Measurements from ENCODE around the gene PSORS1C2.
A peak's percentile ranks its signal among the peaks of the same experiment; 100 is the strongest.

The PSORS1C2 gene

GRCh38 chr6:31121131-31121790 is 17.6 kb downstream of the PSORS1C2 start:
- WGBS, 2 experiments (ENCODE audit: insufficient coverage in 2 of 2), result 87 to 93% methylated on average over 6 to 8 of the region's 12 CpGs
- H3K36me3 ChIP-seq (ENCODE audit: control insufficient read depth, insufficient read depth, low read length), result no peaks in the 10 kb centered on the region
- H3K4me3 ChIP-seq (ENCODE audit: extremely low read depth, insufficient read depth, low read length, poor library complexity, severe bottlenecking), result no peak overlapping the region
- H3K9me3 ChIP-seq (ENCODE audit: control insufficient read depth, low read length), result no peaks in the 10 kb centered on the region
- no peak overlapping the region for H3K27ac ChIP-seq (ENCODE audit: low read depth, low read length, severe bottlenecking)
- H3K4me1 ChIP-seq (ENCODE audit: control insufficient read depth, insufficient read depth, low read length, poor library complexity, severe bottlenecking), result no peaks in the 10 kb centered on the region

DNA sequence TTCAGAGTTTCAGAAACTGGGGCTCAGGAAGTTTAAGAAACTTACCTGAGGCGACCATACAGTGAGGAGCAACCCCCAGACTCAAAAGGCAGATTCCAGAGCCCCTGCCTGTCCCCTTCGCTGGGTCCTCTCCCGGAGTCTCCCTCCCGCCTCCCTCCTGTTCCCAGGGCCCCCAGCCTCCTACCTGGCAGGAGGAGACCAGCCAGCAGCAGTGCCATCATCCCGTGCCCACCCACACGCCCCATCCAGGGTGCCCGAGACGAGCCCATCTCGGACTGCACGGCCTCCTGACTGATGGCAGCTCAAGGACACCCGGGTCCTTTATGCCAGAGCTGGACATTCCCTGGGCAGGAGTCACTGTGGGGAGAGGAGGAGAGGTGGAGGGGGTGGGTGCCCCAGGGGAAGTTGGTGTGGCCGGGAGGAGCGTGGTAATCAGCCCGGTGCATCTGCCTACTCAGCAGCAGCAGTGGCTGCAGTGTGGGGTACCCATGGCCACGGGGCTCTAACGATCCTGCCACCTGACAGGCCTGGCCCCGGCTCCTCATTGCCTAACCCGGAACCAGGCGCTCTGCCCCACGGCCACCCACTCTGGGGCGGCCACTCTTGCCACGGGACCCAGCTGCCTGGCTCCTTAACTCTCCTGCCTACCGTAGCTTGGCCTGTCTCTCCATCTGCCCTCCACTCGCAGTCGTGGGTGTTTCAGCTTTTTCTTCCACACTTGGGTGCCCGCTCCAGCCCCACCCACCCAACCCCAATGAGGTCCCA is 18.5 kb downstream of the PSORS1C2 start, which contains the start of gene CDSN:
Gene CDSN (minus strand): TSS at position 296 of the 765 bp plus-strand sequence. CDS start 27 bp downstream, at position 269.
- WGBS, 2 experiments (ENCODE audit: insufficient coverage in 2 of 2), result 91% methylated on average over 20 to 22 of the region's 26 CpGs
- Histone ChIP-seq H3K36me3 (ENCODE audit: control insufficient read depth, insufficient read depth, low read length) (no peaks in the 10 kb centered on the region), H3K27ac (ENCODE audit: low read depth, low read length, severe bottlenecking) (no peak within 1 kb of the TSS), H3K4me3 (ENCODE audit: extremely low read depth, insufficient read depth, low read length, poor library complexity, severe bottlenecking) (no peak within 1 kb of the TSS), H3K4me1 (ENCODE audit: control insufficient read depth, insufficient read depth, low read length, poor library complexity, severe bottlenecking) (peaks cover 4% of the 10 kb centered on the region), H3K9me3 (ENCODE audit: control insufficient read depth, low read length) (no peaks in the 10 kb centered on the region)

- H3K4me3 ChIP-seq (ENCODE audit: extremely low read depth, insufficient read depth, low read length, poor library complexity, severe bottlenecking), result no peak overlapping the region
- H3K4me1 ChIP-seq (ENCODE audit: control insufficient read depth, insufficient read depth, low read length, poor library complexity, severe bottlenecking), result peaks cover 24% of the 10 kb centered on the region
- no peaks in the 10 kb centered on the region for H3K9me3 ChIP-seq (ENCODE audit: control insufficient read depth, low read length)
- H3K36me3 ChIP-seq (ENCODE audit: control insufficient read depth, insufficient read depth, low read length), result no peaks in the 10 kb centered on the region
- WGBS, 2 experiments (ENCODE audit: insufficient coverage in 2 of 2), result 88 to 89% methylated on average over 6 to 7 of the region's 7 CpGs
- H3K27ac ChIP-seq (ENCODE audit: low read depth, low read length, severe bottlenecking), result no peak overlapping the region
Observed at GRCh38 chr6:31118178-31118577, 20.7 kb downstream of the PSORS1C2 start.

DNA sequence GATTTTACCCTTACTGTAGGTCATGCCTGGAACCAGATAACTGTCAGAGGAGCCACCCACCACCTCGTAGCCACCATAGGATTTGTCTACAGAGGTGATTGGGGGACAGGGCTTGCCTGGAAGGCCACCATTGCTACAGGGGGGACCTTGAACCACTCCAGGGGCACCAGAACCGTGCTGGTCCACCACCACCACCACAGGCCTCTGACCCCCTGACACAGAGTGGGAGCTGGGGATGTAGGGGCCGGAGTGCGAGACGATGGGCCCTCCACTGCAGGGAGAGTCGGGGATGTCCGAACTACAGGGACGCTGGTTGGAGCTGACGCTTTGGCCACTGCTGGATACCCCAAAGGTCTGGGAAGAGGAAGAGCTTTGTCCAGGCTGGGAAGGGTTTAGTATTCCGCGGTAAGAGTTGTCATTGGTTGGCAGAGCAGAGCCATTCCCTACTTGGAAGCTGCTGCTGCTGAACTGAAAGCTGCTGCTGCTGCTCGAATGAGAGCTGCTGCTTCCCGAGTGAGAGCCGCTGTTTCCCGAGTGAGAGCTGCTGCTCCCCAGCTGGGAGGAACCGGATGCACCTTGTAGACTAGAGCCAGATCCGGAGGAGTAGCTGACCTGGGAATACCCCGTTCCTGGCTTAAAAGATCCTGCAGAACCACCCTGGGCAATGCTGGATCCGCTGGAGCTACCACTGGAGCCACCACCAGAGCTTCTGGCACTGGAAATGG is 22.0 kb downstream of the PSORS1C2 start:
- H3K4me1 ChIP-seq (ENCODE audit: control insufficient read depth, insufficient read depth, low read length, poor library complexity, severe bottlenecking), result peaks cover 31% of the 10 kb centered on the region
- no peaks in the 10 kb centered on the region for H3K36me3 ChIP-seq (ENCODE audit: control insufficient read depth, insufficient read depth, low read length)
- no peak overlapping the region for H3K4me3 ChIP-seq (ENCODE audit: extremely low read depth, insufficient read depth, low read length, poor library complexity, severe bottlenecking)
- no peaks in the 10 kb centered on the region for H3K9me3 ChIP-seq (ENCODE audit: control insufficient read depth, low read length)
- WGBS, 2 experiments (ENCODE audit: insufficient coverage in 2 of 2), result 85 to 94% methylated on average over 14 to 17 of the region's 19 CpGs
- H3K27ac ChIP-seq (ENCODE audit: low read depth, low read length, severe bottlenecking), result no peak overlapping the region

- WGBS, 2 experiments (ENCODE audit: insufficient coverage in 2 of 2), result 94 to 97% methylated on average over 12 of the region's 12 CpGs
- H3K4me3 ChIP-seq (ENCODE audit: extremely low read depth, insufficient read depth, low read length, poor library complexity, severe bottlenecking), result no peak overlapping the region
- H3K4me1 ChIP-seq (ENCODE audit: control insufficient read depth, insufficient read depth, low read length, poor library complexity, severe bottlenecking), result peaks cover 31% of the 10 kb centered on the region
- no peaks in the 10 kb centered on the region for H3K36me3 ChIP-seq (ENCODE audit: control insufficient read depth, insufficient read depth, low read length)
- H3K9me3 ChIP-seq (ENCODE audit: control insufficient read depth, low read length), result no peaks in the 10 kb centered on the region
- no peak overlapping the region for H3K27ac ChIP-seq (ENCODE audit: low read depth, low read length, severe bottlenecking)
Observed at GRCh38 chr6:31115941-31116560, 22.8 kb downstream of the PSORS1C2 start.

- peaks cover 31% of the 10 kb centered on the region for H3K4me1 ChIP-seq (ENCODE audit: control insufficient read depth, insufficient read depth, low read length, poor library complexity, severe bottlenecking)
- H3K27ac ChIP-seq (ENCODE audit: low read depth, low read length, severe bottlenecking), result peak overlapping the region; percentile 71
- H3K36me3 ChIP-seq (ENCODE audit: control insufficient read depth, insufficient read depth, low read length), result no peaks in the 10 kb centered on the region
- 88 to 93% methylated on average over 6 to 7 of the region's 9 CpGs for WGBS, 2 experiments (ENCODE audit: insufficient coverage in 2 of 2)
- H3K4me3 ChIP-seq (ENCODE audit: extremely low read depth, insufficient read depth, low read length, poor library complexity, severe bottlenecking), result peak overlapping the region; percentile 12
- H3K9me3 ChIP-seq (ENCODE audit: control insufficient read depth, low read length), result no peaks in the 10 kb centered on the region
Observed at GRCh38 chr6:31114970-31115849, 23.7 kb downstream of the PSORS1C2 start.

DNA sequence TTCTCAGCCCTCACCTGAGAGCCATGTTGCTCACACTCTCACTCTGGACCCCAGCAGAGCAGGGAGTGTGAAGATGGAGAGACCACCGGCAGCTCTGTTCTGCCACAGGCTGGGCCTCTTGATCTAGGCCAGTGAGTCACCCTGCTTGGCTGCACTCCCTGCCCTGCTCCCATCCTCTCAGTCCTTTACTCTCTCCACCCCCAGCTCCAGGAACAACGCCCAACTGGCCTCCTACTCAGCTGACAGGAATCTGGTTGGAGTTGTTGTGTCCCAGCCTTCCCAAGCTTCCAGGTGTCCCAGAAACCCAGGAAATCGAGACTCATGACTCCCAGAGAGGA is 24.4 kb downstream of the PSORS1C2 start, which contains the start of gene PSORS1C1:
Gene PSORS1C1 (plus strand): TSS at position 260 of the 338 bp plus-strand sequence. CDS start 14,833 bp downstream, outside the sequence.
- peaks cover 31% of the 10 kb centered on the region for H3K4me1 ChIP-seq (ENCODE audit: control insufficient read depth, insufficient read depth, low read length, poor library complexity, severe bottlenecking)
- no peaks in the 10 kb centered on the region for H3K36me3 ChIP-seq (ENCODE audit: control insufficient read depth, insufficient read depth, low read length)
- H3K4me3 ChIP-seq (ENCODE audit: extremely low read depth, insufficient read depth, low read length, poor library complexity, severe bottlenecking), result peak within 1 kb of the TSS; percentile 12
- H3K27ac ChIP-seq (ENCODE audit: low read depth, low read length, severe bottlenecking), result peak within 1 kb of the TSS; percentile 71
- WGBS, 2 experiments (ENCODE audit: insufficient coverage in 2 of 2), result 6 to 33% methylated on average over 2 of the region's 3 CpGs
- no peaks in the 10 kb centered on the region for H3K9me3 ChIP-seq (ENCODE audit: control insufficient read depth, low read length)

GRCh38 chr6:31113861-31114540 is 24.9 kb downstream of the PSORS1C2 start:
- Histone ChIP-seq H3K9me3 (ENCODE audit: control insufficient read depth, low read length) (no peaks in the 10 kb centered on the region), H3K4me3 (ENCODE audit: extremely low read depth, insufficient read depth, low read length, poor library complexity, severe bottlenecking) (no peak overlapping the region), H3K4me1 (ENCODE audit: control insufficient read depth, insufficient read depth, low read length, poor library complexity, severe bottlenecking) (peaks cover 31% of the 10 kb centered on the region), H3K36me3 (ENCODE audit: control insufficient read depth, insufficient read depth, low read length) (no peaks in the 10 kb centered on the region), H3K27ac (ENCODE audit: low read depth, low read length, severe bottlenecking) (peak overlapping the region; percentile 71)
- 55 to 56% methylated on average over 5 of the region's 7 CpGs for WGBS, 2 experiments (ENCODE audit: insufficient coverage in 2 of 2)

DNA sequence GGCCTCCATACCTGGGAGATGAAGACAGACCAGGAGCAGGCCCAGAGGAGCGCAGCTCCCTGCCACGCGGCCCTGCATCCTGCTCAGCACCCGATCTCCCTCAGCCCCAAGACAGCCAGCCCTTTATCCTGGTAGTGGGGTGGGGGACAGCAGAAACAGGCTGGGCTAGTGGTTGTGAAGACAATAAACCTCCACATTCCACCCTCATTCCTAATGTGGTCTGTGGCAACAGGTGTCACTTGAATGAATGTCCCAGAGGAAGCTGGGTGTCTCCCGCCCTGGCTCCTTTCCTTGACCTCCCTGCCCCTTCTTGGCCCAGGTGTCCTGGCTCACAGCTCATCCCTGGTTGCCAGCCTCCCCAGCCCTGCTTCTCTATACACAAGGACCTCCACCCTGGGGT is 26.4 kb downstream of the PSORS1C2 start, which contains the start of gene C6orf15:
Gene C6orf15 (minus strand): TSS at position 98 of the 400 bp plus-strand sequence. CDS start 20 bp downstream, at position 78.
- H3K36me3 ChIP-seq (ENCODE audit: control insufficient read depth, insufficient read depth, low read length), result no peaks in the 10 kb centered on the region
- WGBS, 2 experiments (ENCODE audit: insufficient coverage in 2 of 2), result 87 to 100% methylated on average over 2 to 3 of the region's 5 CpGs
- H3K4me1 ChIP-seq (ENCODE audit: control insufficient read depth, insufficient read depth, low read length, poor library complexity, severe bottlenecking), result peaks cover 31% of the 10 kb centered on the region
- no peak within 1 kb of the TSS for H3K4me3 ChIP-seq (ENCODE audit: extremely low read depth, insufficient read depth, low read length, poor library complexity, severe bottlenecking)
- no peak within 1 kb of the TSS for H3K27ac ChIP-seq (ENCODE audit: low read depth, low read length, severe bottlenecking)
- H3K9me3 ChIP-seq (ENCODE audit: control insufficient read depth, low read length), result no peaks in the 10 kb centered on the region
